Globus pallidus (tissue), 1 donor: ENCODE results near the gene DNAJC11.

ENCODE experiments used
- DNase-seq: peaks from one replicate; pipeline ENCODE4 v3.0.0-alpha.2; 2015; ENCODE audit warnings: low spot score

Gene DNAJC11

DNA sequence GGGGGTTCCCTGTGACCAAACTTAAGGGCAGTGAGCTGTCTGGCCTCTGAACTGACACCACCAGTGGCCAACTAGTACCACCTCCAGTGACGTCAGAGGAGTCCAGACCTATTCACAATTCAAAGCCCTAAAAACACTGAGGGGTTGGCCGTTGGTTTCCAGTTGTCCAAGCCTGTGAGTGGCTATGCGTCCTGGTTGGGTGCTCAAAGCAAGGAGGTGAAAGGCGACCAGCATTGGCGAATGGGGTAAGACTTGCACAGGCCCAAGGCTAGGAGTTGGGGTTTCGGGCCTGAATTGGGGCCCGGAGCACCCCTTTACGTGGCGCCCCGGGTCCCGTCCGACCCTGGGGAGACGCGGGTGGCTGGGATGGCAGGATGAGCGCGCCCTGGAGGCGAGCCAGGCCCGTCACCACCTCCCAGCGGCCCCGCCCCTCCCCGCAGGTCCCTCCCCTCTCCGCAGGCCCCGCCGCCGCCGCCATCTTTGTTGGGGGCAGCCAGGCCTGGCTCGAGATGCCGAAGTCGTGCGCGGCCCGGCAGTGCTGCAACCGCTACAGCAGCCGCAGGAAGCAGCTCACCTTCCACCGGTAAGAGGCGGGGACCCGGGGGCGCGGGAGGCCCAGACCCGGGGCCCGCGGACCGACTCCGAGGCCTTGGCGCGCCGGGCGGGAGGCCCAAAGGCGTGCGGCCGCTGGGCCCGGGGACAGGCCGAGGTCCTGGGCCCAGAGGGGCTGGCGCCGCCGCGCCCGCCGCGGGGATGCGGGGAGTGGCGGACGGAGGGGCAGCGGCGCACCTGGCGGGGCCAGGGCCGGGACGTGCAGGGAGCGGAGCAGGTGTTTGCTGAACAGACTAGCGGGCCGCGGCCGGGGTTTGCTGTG lies 76.7 kb downstream of the DNAJC11 start, which contains the start of gene THAP3:
Gene THAP3 (plus strand): TSS at position 159 of the 874 bp plus-strand sequence. CDS start 351 bp downstream, at position 510.
- DNase-seq: peak; percentile 82

DNA sequence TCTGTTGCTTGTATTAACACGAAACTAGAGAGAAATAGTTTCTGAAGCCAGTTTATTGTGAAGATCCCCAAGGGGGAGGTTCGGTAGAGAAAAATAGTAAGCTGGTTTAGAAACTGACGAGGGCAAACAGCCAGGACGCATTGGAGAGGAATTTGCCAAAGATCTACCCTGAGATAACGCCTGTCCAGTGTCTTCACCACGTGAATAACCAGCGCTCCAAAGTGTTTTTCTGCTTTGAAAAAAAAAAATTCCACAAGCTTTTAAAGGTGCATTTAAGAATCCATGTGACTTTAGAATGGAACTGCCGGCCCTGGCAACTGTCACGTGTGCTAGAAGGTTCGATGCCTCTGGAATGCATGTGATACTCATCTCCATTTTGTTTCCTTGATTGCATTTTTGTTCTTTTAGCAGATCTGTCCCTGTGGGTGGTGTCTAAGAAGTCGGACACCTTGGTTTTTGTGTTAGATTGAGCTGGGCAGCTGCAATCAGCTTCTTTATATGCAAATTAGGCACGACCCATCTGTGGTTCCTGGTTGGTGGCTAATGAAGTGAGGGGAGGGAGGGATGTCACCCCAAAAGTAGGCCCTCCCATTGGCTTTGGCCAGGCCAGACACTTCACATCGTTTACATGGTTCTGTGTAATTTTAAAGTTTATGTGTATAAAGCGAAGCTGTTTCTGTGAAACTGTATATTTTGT lies 78.2 kb downstream of the DNAJC11 start:
- DNase-seq: no peak

DNA sequence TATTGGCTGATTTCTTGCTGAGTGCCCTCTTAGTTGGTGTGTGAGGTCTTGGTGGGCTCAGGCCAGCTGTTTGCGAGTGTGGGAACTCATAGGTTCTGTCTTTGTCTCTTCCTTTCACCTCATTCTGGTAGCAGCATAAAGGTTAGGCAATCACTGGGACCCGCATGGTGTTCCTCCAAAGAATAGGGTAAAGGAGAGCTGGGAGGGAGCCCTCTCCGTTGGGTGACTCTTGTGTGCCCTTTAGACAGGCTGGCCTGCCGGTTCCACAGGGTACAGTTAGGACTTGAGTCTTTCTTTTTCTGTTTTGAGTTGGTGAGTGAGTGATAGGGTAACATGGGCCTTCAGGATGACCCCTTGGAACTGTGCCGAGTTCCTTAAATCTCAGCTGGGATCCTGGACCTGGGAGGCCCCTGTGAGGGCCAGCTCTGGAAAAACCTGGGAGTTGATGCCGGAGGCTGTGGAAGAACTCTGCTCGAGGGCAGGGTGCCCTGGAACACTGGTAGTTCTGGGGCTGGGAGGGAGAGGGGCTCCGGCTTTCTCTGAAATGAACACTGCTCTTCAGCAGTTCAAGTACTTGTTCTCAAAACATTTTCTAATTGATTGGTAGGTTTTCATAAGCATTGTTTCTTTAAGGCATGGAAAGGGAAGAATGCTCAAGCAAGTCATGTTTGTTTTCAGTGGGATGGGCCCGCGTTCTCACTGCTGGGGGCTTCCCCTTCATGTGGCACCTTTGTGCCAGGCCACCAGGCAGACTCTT lies 79.0 kb downstream of the DNAJC11 start:
- DNase-seq: no peak

DNA sequence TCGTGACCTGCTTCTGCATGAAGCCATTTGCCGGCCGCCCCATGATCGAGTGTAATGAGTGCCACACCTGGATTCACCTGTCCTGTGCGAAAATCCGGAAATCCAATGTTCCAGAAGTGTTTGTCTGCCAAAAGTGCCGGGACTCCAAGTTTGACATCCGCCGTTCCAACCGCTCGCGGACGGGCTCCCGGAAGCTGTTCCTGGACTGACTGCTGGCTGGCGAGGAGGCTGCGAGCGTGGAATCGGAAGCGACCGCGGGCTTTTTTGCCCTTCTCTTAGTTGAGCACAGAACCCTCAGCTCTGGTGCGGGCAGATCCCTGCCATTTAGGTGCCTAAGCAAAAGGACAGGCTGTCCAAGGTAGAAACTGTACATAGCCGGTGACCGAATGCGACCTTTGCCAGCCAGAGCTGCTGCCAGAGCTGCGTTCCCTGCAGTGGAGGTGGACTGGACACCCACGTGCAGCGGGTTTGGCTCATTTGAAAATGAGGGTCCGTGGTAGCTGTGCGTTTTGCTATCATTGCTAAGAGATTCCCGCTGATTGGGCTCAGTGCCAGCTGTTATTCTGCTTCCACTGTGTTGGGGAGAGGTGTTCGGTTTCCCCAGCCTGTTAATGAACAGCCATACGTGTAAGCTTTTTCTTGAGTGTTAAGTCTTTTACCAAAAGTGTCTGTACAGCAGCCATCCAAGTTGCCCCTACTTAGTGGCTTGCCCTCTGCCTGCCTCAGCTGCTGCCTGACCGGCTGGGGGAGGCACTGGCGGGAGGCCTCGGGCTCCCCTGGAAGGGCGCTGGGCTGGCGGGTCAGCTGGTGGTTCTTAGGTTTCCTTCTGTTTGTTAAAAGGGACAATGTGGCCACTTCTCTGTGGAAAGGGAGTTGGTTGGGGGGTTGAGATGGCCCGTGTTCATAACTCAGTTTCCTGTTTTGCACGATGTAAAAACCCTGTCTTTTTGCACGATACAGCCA lies 79.9 kb downstream of the DNAJC11 start:
- no peak for DNase-seq

DNA sequence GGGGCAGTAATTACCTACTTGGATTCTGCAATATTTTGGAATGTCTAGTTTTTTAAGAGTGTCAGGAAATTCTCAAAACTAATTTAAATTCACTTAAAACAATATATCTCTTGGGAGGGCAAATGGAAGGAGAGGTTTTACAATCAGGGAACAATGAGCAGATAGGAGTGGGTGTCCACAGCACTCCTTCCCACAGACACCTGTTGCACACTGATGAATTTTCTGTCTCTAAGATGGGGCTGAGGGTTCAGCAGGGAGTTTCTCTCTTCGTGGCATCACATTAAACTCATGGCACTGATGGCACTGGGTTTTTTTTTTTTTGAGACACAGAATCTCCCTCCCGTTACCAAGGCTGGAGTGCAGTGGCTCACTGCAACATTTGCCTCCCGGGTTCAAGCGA lies 82.6 kb downstream of the DNAJC11 start:
- no peak for DNase-seq

DNA sequence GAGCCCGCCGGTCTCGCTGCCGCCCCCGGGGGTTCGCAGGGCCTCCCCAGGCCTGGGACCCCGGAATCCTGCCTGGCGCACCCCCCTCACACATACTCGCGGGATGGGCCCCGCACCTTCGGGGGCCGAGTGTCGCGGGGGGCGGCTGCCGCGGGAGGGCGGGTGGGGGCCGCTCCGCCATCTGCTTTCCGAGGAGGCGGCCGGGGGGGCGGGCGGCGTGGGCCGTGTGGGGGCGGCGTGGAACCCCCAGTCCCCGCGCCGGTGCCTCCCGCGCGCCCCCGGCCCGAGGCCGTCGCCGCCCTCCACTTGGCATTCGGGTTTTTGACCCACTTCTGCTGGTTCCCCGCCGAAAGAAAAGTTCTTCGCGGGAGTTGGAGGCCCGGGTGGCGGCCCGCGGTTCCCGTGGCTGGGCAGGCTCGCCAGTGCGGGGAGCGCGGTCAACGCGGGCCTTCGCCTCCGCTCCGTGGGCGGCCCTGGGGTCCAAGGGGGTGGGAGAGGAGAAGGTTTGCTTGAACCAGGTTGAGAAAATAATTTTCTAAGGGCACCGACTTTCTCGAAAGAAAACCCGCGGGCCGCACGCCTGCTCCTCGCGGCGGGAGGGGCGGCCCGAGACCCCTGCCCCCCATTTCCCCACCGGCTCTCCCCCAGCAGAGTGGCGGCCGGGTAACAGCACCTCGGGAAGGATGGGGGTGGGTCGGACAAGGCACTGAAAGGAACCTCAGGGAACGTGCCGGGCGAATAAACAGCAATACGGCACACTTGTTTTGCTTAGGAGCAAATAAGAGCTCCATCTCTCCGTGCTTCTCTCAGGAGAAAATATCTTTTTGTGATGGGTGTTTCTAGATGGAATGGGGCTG lies 86.5 kb downstream of the DNAJC11 start:
- no peak for DNase-seq

DNA sequence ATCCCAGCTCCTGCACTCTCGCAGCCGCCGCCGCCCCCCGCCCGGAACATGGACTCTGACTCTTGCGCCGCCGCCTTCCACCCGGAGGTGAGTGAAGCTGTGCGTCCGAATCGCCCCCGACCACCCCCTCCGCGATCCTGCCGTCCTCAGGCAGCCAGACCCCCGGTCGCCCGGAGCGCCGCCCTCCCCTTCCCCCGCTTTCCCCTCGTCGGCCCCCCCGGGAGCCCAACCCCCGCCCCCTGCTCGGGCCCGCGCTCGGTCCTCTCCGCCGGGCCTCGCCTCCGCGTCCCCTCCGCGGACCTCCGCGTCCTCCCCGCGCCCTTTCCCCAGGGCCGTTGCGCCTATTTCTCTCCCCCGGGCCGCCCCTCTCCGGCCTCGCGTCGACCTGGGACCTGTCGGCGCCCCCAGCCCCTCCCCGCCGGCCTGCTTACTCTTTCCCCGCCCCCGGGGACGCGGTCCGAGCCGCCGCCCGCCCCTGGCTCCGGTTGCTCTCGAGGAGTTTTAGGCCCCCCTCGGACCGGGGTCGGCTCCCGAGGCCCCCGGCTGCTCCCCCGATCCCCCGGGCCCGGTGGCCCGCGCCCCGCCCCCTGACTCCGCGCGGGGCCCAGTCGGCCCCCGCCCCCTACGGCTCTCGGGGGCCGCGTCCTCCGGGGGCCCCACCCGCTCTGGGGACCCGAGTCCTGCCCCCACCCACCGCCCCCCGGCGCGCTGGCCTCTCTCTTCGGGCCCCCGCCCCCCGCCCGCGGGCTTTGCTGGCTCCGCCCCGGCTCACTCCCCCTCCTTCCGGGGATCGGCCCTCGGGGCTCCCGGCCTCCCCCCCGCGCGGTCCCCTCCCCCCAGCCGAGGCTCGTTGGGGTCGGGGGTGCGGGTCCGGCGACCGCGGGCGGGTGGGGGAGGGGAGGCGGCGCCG lies 87.3 kb downstream of the DNAJC11 start:
- peak; percentile 51 for DNase-seq

DNA sequence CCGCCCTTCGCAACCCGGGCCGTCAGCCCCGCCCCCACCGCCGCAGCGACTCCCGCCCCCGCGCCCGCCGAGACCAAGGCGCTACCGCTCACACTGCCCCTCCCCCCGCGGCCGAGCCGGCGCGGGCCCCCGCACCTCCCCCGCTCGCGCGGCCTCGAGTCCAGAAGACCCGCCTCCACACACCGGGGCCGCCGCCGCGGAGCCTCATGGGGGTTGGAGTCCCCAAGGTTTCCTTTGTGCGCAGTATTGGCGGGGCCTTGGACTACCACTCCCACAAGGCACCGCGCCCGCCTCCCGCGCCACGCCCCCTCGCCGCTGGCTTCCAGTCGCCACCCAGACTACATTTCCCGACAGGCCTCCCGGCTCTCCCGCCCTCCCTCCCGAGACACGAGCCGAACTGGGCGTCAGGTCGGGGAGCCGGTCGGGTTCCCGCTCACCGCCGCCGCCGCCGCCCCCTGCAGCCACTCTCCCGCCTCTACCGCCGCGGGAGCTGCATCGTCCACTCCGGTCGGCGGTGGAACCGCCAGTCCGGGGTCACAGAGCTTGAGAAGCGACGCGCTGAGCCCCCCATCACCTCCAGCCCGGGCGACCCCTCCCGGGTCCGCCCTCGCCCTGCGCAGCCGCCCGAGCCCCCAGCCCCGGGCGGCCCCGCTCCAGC lies 88.1 kb downstream of the DNAJC11 start, which contains the start of gene PHF13:
Gene PHF13 (plus strand): TSS at position 371 of the 658 bp plus-strand sequence. CDS start 336 bp downstream, outside the sequence.
- DNase-seq: peak; percentile 98

DNA sequence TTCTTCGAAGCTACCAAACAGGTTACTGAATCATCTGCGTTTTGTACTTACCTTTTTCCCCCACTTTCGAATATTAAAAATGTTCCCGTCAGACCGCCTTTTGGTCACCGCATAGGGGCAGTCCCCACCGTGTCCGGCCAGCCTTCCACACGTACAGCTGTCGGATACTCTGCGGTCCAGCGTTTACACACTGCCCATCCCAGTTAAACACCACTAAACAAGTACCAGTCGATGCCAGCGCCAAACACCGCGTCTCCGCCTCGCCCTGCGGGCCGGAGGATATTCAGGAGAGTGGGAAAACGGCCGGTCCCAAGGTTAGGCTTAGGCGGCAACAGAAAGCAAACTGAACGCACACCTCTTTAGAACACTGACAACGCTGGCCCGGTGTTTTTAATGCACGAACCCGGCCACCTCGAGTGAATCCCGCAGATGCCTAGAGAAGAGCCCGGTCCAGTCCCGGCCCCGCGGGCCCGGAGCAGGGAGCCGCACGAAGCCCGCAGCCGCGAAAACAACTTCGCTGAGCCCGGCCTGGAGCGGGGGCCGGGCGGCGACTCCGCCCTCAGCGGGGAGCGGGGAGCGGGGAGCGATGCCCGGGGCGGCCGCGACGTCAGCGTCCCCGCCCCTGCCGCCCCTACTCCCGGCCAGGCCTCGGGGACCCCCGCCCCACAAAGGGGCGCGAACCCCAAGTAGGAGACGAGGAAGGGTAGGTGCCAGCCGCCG lies 88.8 kb downstream of the DNAJC11 start:
- peak; percentile 51 for DNase-seq

DNA sequence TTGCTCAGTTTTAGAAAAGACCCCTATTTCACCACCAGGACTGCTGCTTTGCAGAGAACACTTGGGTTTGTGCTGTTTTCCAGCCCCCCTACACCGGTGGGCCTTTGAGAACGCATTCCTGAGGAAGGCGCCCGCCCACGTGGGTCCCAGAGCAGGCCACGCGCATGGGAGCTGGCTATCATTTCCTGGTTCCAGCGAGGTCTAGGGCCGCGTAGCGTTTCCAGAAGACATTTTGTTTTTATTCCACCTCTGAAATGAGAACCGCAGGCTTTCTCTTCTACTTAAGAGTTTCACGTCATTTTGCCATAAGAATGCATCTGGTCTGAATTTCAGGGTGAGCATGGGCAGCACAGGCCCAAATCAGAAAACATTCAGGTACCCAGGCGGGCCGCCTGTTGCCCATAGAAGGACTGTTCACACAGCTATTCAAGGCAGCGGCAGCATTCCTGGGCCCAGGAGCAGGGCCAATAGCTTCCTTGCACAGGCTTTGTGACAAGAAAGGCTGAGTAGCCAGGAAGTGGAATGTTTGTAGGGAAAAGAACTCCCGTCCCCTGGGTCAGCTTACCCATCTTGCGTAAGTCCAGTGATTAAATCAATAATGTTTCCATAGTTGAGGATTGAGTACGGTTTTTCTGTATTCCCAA lies 97.6 kb downstream of the DNAJC11 start:
- peak; percentile 66 for DNase-seq

DNA sequence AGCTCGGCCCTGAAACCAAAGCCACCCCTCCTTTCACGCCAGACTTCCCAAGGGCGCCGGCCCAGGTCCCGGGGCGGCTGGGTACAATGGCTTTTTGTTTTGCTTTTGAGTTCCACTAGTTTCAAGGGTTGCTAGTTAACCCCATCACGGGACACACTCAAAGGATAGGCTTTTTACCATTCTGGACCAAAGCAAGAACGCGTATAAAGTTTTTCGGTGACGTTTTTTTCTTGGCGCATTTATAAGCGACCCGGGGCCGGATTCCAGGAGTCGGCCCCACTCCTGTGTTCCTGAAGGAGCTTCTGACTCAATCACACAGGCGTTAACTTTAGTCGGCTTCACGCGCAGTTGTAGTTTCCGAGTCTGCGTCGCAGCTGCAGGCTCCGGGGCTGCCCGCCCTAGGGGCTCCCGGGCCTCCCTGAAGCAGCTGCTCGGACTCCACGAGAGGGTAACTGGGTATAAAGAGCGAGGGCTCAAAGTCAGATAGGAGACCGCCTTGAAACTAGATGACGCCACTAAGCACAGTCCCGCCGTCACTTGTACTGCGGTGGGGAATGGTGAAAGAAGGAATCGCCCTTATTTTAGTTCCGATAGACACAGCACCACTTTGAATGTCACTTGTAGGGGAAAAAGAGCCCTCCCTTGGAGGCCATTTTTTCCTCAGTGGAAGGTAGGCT lies 98.2 kb downstream of the DNAJC11 start:
- DNase-seq: peak; percentile 91

DNA sequence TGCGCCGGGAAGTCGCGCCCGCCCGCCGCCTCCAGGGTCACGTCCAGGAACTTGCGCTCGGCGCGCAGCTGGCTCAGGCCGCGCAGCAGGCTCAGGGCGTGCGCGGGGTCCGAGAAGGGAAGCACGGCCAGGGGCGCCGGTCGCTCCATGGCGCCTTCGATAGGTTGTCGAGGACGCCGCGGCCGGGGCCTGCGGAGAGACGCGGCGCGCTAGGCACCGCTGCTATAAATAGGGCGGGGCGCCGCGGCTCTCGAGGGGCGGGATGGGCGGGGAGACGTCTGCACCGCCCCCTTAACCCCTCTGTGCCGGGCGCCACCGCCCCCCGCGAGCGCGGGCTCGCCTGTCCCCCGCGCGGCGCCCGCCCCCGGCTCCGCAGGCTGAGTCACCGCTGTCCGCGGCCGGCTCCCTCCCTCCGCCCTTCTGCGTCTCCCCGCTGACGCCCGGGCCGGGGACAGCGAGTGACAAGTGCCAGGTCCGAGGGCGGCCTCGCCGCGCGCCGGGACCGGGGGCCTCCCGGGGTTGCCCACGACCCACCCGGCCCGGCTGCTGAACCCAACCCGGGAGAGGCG lies 98.9 kb downstream of the DNAJC11 start, which contains the start of gene KLHL21:
Gene KLHL21 (minus strand): TSS at position 201 of the 569 bp plus-strand sequence. CDS start 52 bp downstream, at position 149.
- DNase-seq: peak; percentile 92

DNA sequence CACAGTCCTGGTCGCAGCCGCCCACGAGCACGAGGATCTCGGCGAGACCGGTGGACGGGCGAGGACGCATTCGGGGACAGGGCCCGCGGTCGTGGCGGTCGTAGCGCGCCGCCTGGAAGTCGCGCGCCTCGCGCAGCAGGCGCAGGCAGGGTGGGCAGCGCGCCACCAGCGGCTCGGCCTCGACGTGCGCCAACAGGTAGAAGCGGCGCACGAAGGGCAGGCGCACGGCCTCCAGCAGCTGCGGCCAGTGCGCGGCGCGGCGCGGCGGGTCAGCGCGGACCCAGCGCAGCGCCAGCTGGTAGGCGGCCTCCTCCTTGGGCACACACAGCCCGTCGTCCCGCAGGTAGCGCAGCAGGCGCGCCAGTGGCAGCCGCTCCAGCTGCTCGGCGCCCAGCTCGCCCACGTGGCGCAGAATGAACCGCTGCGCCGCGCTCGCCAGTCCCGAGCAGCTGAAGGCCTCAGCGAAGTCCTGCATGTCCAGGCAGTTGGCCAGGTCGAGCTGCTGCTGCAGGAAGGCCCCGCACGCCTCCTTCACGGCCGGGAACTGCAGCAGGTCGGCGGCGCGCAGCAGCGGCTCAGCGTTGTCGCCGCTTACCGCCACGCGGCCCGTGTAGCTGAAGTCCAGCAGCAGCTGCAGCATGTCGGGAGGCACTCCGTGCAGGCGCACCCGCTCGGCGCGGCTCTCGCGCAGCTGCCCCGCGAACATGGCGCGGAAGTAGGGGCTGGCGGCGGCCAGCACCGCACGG lies 99.5 kb downstream of the DNAJC11 start:
- DNase-seq: peak; percentile 62

DNA sequence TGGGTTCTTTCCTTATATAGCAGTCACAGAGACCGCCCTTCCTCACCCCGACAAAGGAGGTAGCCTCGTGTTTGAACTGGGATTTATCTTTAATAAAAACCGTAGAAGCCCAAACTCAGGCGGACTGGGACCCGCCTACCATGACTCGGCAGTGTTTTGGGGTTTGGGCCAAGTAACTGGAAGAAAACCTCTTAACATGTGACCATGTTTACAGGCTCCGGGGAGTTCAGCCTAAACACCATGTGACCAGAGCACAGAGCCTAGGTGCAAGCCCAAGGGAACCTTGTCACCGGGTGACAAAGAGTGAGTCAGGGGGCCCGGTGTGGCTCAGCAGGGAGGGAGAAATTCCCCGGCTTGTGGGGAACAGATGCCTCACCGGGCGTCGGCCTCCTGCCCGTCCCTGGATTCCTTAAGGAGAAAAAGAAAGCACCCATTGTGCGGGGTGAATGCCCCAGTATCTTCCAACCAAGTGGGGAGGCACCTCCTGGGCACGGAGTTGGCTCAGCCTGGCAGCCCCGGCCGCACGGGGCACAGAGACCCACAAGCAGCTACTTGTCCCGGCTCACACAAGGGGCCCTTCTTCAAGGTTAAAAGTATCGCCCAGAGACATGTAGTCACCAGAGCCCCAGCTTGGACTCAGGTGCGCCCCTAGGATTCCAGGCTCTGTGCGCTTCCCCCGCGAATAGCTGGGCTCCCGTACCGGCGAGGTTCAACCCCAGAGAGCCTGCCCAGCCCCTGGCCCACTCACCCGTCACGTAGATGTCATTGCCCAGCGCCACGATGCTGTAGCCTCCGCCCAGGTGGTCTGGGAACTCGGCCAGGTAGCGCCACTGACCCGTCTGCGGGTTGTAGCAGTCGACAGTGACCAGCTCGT lies 100.3 kb downstream of the DNAJC11 start:
- peak; percentile 83 for DNase-seq
